ENCODE data around the gene ARIH2.
A peak's percentile ranks its signal among the peaks of the same experiment; 100 is the strongest.

ARIH2 gene

GRCh38 chr3:48974076-48974864 is 55.6 kb downstream of the ARIH2 start:
- no peak for DNase-seq

- no peak for DNase-seq
These were observed 60.8 kb downstream of the ARIH2 start for GRCh38 chr3:48979451-48979850.

- no peak for DNase-seq
These were observed 61.7 kb downstream of the ARIH2 start for GRCh38 chr3:48980295-48980694.

GRCh38 chr3:48982016-48982415 is 63.4 kb downstream of the ARIH2 start:
- no peak for DNase-seq

- DNase-seq, result no peak
These were observed 64.0 kb downstream of the ARIH2 start for GRCh38 chr3:48982686-48983085.

- DNase-seq, result no peak
These were observed 64.5 kb downstream of the ARIH2 start for GRCh38 chr3:48983096-48983495.

- no peak for DNase-seq
These were observed 66.0 kb downstream of the ARIH2 start for GRCh38 chr3:48984663-48985062.

GRCh38 chr3:48985831-48986376 is 67.3 kb downstream of the ARIH2 start:
- DNase-seq, result no peak

- DNase-seq, result no peak
These were observed 70.6 kb downstream of the ARIH2 start for GRCh38 chr3:48989126-48989795.

- peak; percentile 82 to 90 for DNase-seq
These were observed 71.4 kb downstream of the ARIH2 start, which contains the start of gene P4HTM for GRCh38 chr3:48989796-48990635. TSS of gene P4HTM (plus strand) at chr3:48990241. CDS start at chr3:48990257, 16 bp downstream.

GRCh38 chr3:48990636-48991469 is 72.2 kb downstream of the ARIH2 start:
- DNase-seq, result peak in 1 of 2 experiments; percentile 10

GRCh38 chr3:48991851-48992545 is 73.4 kb downstream of the ARIH2 start:
- DNase-seq, result no peak

GRCh38 chr3:48993834-48994233 is 75.2 kb downstream of the ARIH2 start:
- DNase-seq, result no peak

GRCh38 chr3:48996640-48997039 is 78.0 kb downstream of the ARIH2 start:
- no peak for DNase-seq

- no peak for DNase-seq
These were observed 78.5 kb downstream of the ARIH2 start for GRCh38 chr3:48997102-48997635.

- DNase-seq, result no peak
These were observed 79.3 kb downstream of the ARIH2 start for GRCh38 chr3:48997714-48998637.

- no peak for DNase-seq
These were observed 80.6 kb downstream of the ARIH2 start for GRCh38 chr3:48999085-48999858.

- DNase-seq, result no peak
These were observed 82.5 kb downstream of the ARIH2 start for GRCh38 chr3:49001155-49001554.
